Endothelial cell of umbilical vein (primary cell): ENCODE results near the gene ZDHHC24. TPM values are rescaled to one million over a fixed set of nuclear protein-coding genes. Genes with fewer than 3 reads are reported as not detected.

ENCODE experiments used
- BruUV-seq: library from RNA; stranded (reverse); fragments of 400-500 nt; replicated peaks from 2 replicates; lab custom pipeline; 2021; lab: Mats Ljungman, UMichigan
- CTCF ChIA-PET: fragments of 300-600, 350-600 bp; sonication (Branson Sonifier 250); formaldehyde crosslinking; loops from one replicate; lab custom pipeline; 2021; ENCODE audit warnings: antibody characterized with exemption, inconsistent platforms; lab: Charles Lee
- POLR2A ChIA-PET: fragments of 300-600, 350-600 bp; sonication (Branson Sonifier 250); formaldehyde crosslinking; loops from one replicate; lab custom pipeline; 2021; ENCODE audit warnings: antibody characterized with exemption, inconsistent platforms; lab: Charles Lee
- DNase-seq: peaks from one replicate; pipeline ENCODE4 v3.0.0-alpha.2; 2011; ENCODE audit warnings: low read depth, low spot score
- FAIRE-seq: peaks from 2 replicates; lab custom pipeline; 2011; peaks lifted over from hg19 to GRCh38; lab: Jason Lieb, UNC
- H2AFZ ChIP-seq: 2 replicates; pipeline ENCODE4 v1.6.0; 2012; ENCODE audit warnings: low read depth, low read length, control low read depth, inconsistent platforms
- H3K27ac ChIP-seq: 2 replicates; pipeline ENCODE4 v1.5.1; 2011; ENCODE audit warnings: low read depth, mild to moderate bottlenecking, control low read depth, low read length, moderate library complexity; ENCODE audit not compliant: insufficient read depth
- H3K27me3 ChIP-seq, 2 experiments: 2 replicates each; pipeline versions ENCODE4 v1.6.0 to v1.6.1; 2011; ENCODE audit warnings: low read length in 2 of 2, mixed read lengths in 1 of 2; ENCODE audit not compliant: control insufficient read depth in 2 of 2, insufficient read depth in 2 of 2
- H3K36me3 ChIP-seq, 2 experiments: 2 replicates in 1 of 2; 3 replicates in 1 of 2; pipeline ENCODE4 v1.5.1; 2011; ENCODE audit warnings: low read length in 2 of 2, mild to moderate bottlenecking in 1 of 2, moderate library complexity in 1 of 2; ENCODE audit not compliant: control insufficient read depth in 2 of 2, insufficient read depth in 2 of 2; ENCODE audit errors: extremely low read depth in 1 of 2
- H3K4me1 ChIP-seq: 3 replicates; pipeline ENCODE4 v1.5.1; 2011; ENCODE audit warnings: mild to moderate bottlenecking, low read length; ENCODE audit not compliant: control insufficient read depth, insufficient read depth; ENCODE audit errors: extremely low read depth
- H3K4me2 ChIP-seq: 2 replicates; pipeline ENCODE4 v1.6.1; 2011; ENCODE audit warnings: low read length, control low read depth, mixed read lengths; ENCODE audit not compliant: insufficient read depth
- H3K4me3 ChIP-seq, 3 experiments: fragments of 200-600 bp in 1 of 3; sonication (generic), shearing (Covaris generic) in 1 of 3; replicated peaks in 1 of 3; 2 replicates each; pipeline ENCODE4 v1.5.1; 2011 to 2016; ENCODE audit warnings: control low read depth in 3 of 3, low read length in 3 of 3, mild to moderate bottlenecking in 2 of 3, inconsistent platforms in 1 of 3, low read depth in 1 of 3, moderate library complexity in 1 of 3; ENCODE audit not compliant: insufficient read depth in 1 of 3
- H3K79me2 ChIP-seq: 2 replicates; pipeline ENCODE4 v1.6.0; 2012; ENCODE audit warnings: low read length, inconsistent platforms; ENCODE audit not compliant: control insufficient read depth, insufficient read depth
- H3K9ac ChIP-seq: replicated peaks from 2 replicates; pipeline ENCODE3; 2011; ENCODE audit warnings: low read length, control low read depth; ENCODE audit not compliant: insufficient read depth; ENCODE audit errors: extremely low read depth
- H3K9me1 ChIP-seq: replicated peaks from 3 replicates; pipeline ENCODE4 v1.6.0; 2011; ENCODE audit warnings: mild to moderate bottlenecking, low read length; ENCODE audit not compliant: control insufficient read depth, insufficient read depth; ENCODE audit errors: extremely low read depth
- H3K9me3 ChIP-seq: replicated peaks from 2 replicates; pipeline ENCODE4 v1.5.1; 2012; ENCODE audit warnings: low read length, inconsistent platforms; ENCODE audit not compliant: control insufficient read depth, insufficient read depth
- H4K20me1 ChIP-seq: replicated peaks from 2 replicates; pipeline ENCODE3; 2011; ENCODE audit warnings: mild to moderate bottlenecking, low read length; ENCODE audit not compliant: control insufficient read depth, insufficient read depth; ENCODE audit errors: extremely low read depth
- EZH2 ChIP-seq: IDR thresholded peaks from 2 replicates; pipeline ENCODE4 v1.6.1; 2012; ENCODE audit warnings: borderline replicate concordance, low read depth, mild to moderate bottlenecking, moderate library complexity, low read length, inconsistent platforms; ENCODE audit not compliant: severe bottlenecking
- FOS ChIP-seq: IDR thresholded peaks from 2 replicates; pipeline ENCODE4 v1.6.1; 2011; ENCODE audit warnings: mild to moderate bottlenecking, low read length, moderate library complexity, borderline replicate concordance; ENCODE audit not compliant: insufficient read depth
- GATA2 ChIP-seq: IDR thresholded peaks from 2 replicates; pipeline ENCODE4 v1.7.0; 2011; ENCODE audit warnings: low read depth, mild to moderate bottlenecking, moderate library complexity, mixed read lengths, low read length; ENCODE audit not compliant: insufficient read length, insufficient read depth
- JUN ChIP-seq: IDR thresholded peaks from 2 replicates; pipeline ENCODE4 v1.6.1; 2011; ENCODE audit warnings: borderline replicate concordance, low read depth; ENCODE audit not compliant: insufficient read length, insufficient read depth
- MYC ChIP-seq: IDR thresholded peaks from one replicate; pipeline ENCODE4 v1.6.1; 2011; ENCODE audit warnings: mild to moderate bottlenecking, low read depth, low read length
- POLR2A ChIP-seq: IDR thresholded peaks from 2 replicates; pipeline ENCODE4 v1.6.1; 2012; ENCODE audit warnings: low read depth, mild to moderate bottlenecking, control low read depth, low read length
- POLR2AphosphoS5 ChIP-seq: IDR thresholded peaks from 2 replicates; pipeline ENCODE4 v1.6.1; 2012; ENCODE audit warnings: low read depth, mild to moderate bottlenecking, control low read depth, low read length, moderate library complexity; ENCODE audit not compliant: insufficient read depth
- dilution Hi-C: fragments of 300-500 bp; cut with MboI; formaldehyde crosslinking; loops from one replicate; pipeline ENCODE4 v1.15.0; 2019; ENCODE audit warnings: low sequenced_read_pairs; ENCODE audit not compliant: extremely low pct_ligation_motif_present
- intact Hi-C: fragments of 100-400 bp; cut with micrococcal nuclease; formaldehyde crosslinking; loops from one replicate; pipeline ENCODE4 v1.10.0; 2022
- polyA plus RNA-seq, 4 experiments: library from polyadenylated mRNA; depleted of rRNA in 3 of 4; stranded (reverse) in 3 of 4; unstranded in 1 of 4; fragments of >200 nt; gene quantifications; 2 replicates each; pipeline versions ENCODE4 v1.2.1 to v1.2.3, GENCODE V29; 2011 to 2012; ENCODE audit warnings: missing spikeins in 1 of 4
- total RNA-seq: library from RNA; stranded (reverse); gene quantifications from 2 replicates; pipeline ENCODE4 v1.2.3, GENCODE V29; 2021
- TF ChIP-seq, protein P1 (sequence below), 2 donors: IDR thresholded peaks; 1 replicate in 1 of 2; 2 replicates in 1 of 2; pipeline ENCODE4 v1.5.1; 2011; ENCODE audit warnings: low read length in 2 of 2, mild to moderate bottlenecking in 2 of 2, moderate library complexity in 2 of 2, control low read depth in 1 of 2, inconsistent platforms in 1 of 2, low read depth in 1 of 2; ENCODE audit not compliant: insufficient read depth in 1 of 2; ENCODE audit errors: extremely low read depth in 1 of 2
- TF ChIP-seq, protein P2 (sequence below): IDR thresholded peaks from 2 replicates; pipeline ENCODE4 v1.6.1; 2011; ENCODE audit not compliant: insufficient read depth, insufficient read length

The ZDHHC24 gene
- total and polyA plus RNA-seq, 2 donors (not counting 3 experiments of a cell fraction or from before 2014, with no cell fraction given), result 20.1 to 21.1 TPM

DNA sequence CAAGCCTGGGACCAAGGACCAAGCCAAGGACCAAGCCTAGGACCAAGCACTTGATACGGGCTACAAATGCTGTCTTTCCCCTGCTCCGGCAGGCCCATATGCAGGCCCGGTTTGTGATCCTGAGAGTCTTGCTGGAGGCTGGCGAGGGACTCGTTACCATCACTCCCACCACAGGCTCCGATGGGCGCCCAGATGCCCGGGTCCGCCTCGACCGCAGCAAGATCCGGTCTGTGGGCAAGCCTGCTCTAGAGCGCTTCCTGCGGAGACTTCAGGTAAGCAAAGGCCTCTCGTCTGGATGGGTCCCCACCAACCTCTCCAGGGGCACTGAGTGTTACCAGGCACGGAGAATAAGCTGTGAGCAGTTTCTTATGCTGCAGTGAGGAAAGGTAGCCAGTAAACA is 48.6 kb downstream of the ZDHHC24 start:
- no peak for DNase-seq
- TF ChIP-seq POLR2AphosphoS5, result no peak
- TF ChIP-seq POLR2A, result no peak
- TF ChIP-seq FOS, result no peak
- TF ChIP-seq, protein P1, sequence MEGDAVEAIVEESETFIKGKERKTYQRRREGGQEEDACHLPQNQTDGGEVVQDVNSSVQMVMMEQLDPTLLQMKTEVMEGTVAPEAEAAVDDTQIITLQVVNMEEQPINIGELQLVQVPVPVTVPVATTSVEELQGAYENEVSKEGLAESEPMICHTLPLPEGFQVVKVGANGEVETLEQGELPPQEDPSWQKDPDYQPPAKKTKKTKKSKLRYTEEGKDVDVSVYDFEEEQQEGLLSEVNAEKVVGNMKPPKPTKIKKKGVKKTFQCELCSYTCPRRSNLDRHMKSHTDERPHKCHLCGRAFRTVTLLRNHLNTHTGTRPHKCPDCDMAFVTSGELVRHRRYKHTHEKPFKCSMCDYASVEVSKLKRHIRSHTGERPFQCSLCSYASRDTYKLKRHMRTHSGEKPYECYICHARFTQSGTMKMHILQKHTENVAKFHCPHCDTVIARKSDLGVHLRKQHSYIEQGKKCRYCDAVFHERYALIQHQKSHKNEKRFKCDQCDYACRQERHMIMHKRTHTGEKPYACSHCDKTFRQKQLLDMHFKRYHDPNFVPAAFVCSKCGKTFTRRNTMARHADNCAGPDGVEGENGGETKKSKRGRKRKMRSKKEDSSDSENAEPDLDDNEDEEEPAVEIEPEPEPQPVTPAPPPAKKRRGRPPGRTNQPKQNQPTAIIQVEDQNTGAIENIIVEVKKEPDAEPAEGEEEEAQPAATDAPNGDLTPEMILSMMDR (IDR thresholded peaks at IDR 0.05; ENCODE audit: extremely low read depth in 1 of 2, insufficient read depth in 1 of 2, low read depth in 1 of 2, low read length in 2 of 2), result no peak
- no peak for TF ChIP-seq MYC
- no peak for TF ChIP-seq GATA2
- no peak for TF ChIP-seq EZH2
- no peak for TF ChIP-seq JUN
- TF ChIP-seq, protein P2, sequence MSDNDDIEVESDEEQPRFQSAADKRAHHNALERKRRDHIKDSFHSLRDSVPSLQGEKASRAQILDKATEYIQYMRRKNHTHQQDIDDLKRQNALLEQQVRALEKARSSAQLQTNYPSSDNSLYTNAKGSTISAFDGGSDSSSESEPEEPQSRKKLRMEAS, result no peak
- Histone ChIP-seq H3K9me1 (no peaks in the 10 kb centered on the region), H3K27me3 (no peaks in the 10 kb centered on the region), H3K4me3 (no peak overlapping the region), H3K4me2 (no peak overlapping the region), H3K36me3 (peaks cover 0 to 20% of the 10 kb centered on the region in 2 experiments), H4K20me1 (no peaks in the 10 kb centered on the region), H3K79me2 (no peaks in the 10 kb centered on the region), H3K9me3 (no peaks in the 10 kb centered on the region), H3K9ac (no peak overlapping the region), H2AFZ (no peak overlapping the region), H3K4me1 (no peaks in the 10 kb centered on the region), H3K27ac (no peak overlapping the region)
- POLR2A ChIA-PET, result no interaction called here
- BruUV-seq, result no TSS peak
- no peak for FAIRE-seq
- intact Hi-C loops (no loop called here), dilution Hi-C loops (no loop called here)
- CTCF ChIA-PET, result no interaction called here
